ENCODE results near the gene FSIP1.

Gene FSIP1

GRCh38 chr15:39710681-39711080, 72.0 kb downstream of the FSIP1 start:
- no peak for TF ChIP-seq CTCF (IDR thresholded peaks at IDR 0.05; ENCODE audit: low read depth, low read length)
- DNase-seq (ENCODE audit: extremely low read depth, low read depth) = no peak

GRCh38 chr15:39709941-39710340, 72.7 kb downstream of the FSIP1 start:
- TF ChIP-seq CTCF (IDR thresholded peaks at IDR 0.05; ENCODE audit: low read depth, low read length) = no peak
- DNase-seq (ENCODE audit: extremely low read depth, low read depth) = no peak

GRCh38 chr15:39706206-39706605, 76.4 kb downstream of the FSIP1 start:
- DNase-seq (ENCODE audit: extremely low read depth, low read depth) = no peak

GRCh38 chr15:39704689-39705088, 78.0 kb downstream of the FSIP1 start:
- peak; percentile 28 for DNase-seq (ENCODE audit: extremely low read depth, low read depth)
- no peak for TF ChIP-seq CTCF (IDR thresholded peaks at IDR 0.05; ENCODE audit: low read depth, low read length)

More at GRCh38 chr15:39706206-39706605, 76.4 kb downstream of the FSIP1 start:
- no peak for TF ChIP-seq CTCF (IDR thresholded peaks at IDR 0.05; ENCODE audit: low read depth, low read length)

GRCh38 chr15:39704235-39704634, 78.4 kb downstream of the FSIP1 start:
- no peak for DNase-seq (ENCODE audit: extremely low read depth, low read depth)
- no peak for TF ChIP-seq CTCF (IDR thresholded peaks at IDR 0.05; ENCODE audit: low read depth, low read length)

GRCh38 chr15:39701988-39702387, 80.7 kb downstream of the FSIP1 start:
- no peak for TF ChIP-seq CTCF (IDR thresholded peaks at IDR 0.05; ENCODE audit: low read depth, low read length)
- DNase-seq (ENCODE audit: extremely low read depth, low read depth) = no peak

- no peak for TF ChIP-seq CTCF (IDR thresholded peaks at IDR 0.05; ENCODE audit: low read depth, low read length)
- no peak for DNase-seq (ENCODE audit: extremely low read depth, low read depth)
Measured at GRCh38 chr15:39700375-39700700, 82.3 kb downstream of the FSIP1 start.
